ENCODE data around the gene SCNN1A. TPM values are rescaled to one million over a fixed set of nuclear protein-coding genes. Genes with fewer than 3 reads are reported as not detected.

SCNN1A gene
- total RNA-seq, 1 experiment from 2014 or later = 1.7 TPM

- DNase-seq (ENCODE audit: extremely low read depth, low read depth) = no peak
Observed at GRCh38 chr12:6303071-6303470, 72.3 kb downstream of the SCNN1A start.

- DNase-seq (ENCODE audit: extremely low read depth, low read depth) = no peak
Observed at GRCh38 chr12:6302621-6303020, 72.7 kb downstream of the SCNN1A start.

- DNase-seq (ENCODE audit: extremely low read depth, low read depth) = no peak
Observed at GRCh38 chr12:6301721-6302120, 73.6 kb downstream of the SCNN1A start.

- DNase-seq (ENCODE audit: extremely low read depth, low read depth) = no peak
Observed at GRCh38 chr12:6297170-6297569, 78.2 kb downstream of the SCNN1A start.

Small RNAs within 50 kb of the gene (small RNA-seq; reads per million reads assigned to genes)
- 0 reads per million in 2 experiments for gene RN7SL391P

Other genes starting within 250 kb of the SCNN1A start
- gene CD9, start 175.2 kb downstream of the SCNN1A start, total RNA-seq (2014; rRNA removed; shearing (Covaris generic)) = 38.8 and 43.6 TPM in 2 replicates
- gene PLEKHG6, start 64.9 kb downstream of the SCNN1A start, total RNA-seq (2014; rRNA removed; shearing (Covaris generic)) = not detected in 2 replicates
- gene TNFRSF1A, start 33.5 kb downstream of the SCNN1A start, total RNA-seq (2014; rRNA removed; shearing (Covaris generic)) = 180 and 190 TPM in 2 replicates
- gene LTBR, start 8.6 kb upstream of the SCNN1A start, total RNA-seq (2014; rRNA removed; shearing (Covaris generic)) = 80.4 and 82.9 TPM in 2 replicates
- gene CD27, start 69.4 kb upstream of the SCNN1A start, total RNA-seq (2014; rRNA removed; shearing (Covaris generic)) = not detected in 2 replicates
- gene TAPBPL, start 76.5 kb upstream of the SCNN1A start, total RNA-seq (2014; rRNA removed; shearing (Covaris generic)) = 3.2 and 3.9 TPM in 2 replicates
- gene VAMP1, start 95.1 kb upstream of the SCNN1A start, total RNA-seq (2014; rRNA removed; shearing (Covaris generic)) = 10.7 and 14.3 TPM in 2 replicates
- gene MRPL51, start 117.7 kb upstream of the SCNN1A start, total RNA-seq (2014; rRNA removed; shearing (Covaris generic)) = 150 and 183 TPM in 2 replicates
- 60.2 and 68.4 TPM in 2 replicates for gene NCAPD2, start 118.5 kb upstream of the SCNN1A start, total RNA-seq (2014; rRNA removed; shearing (Covaris generic))
- 9,568 and 10,591 TPM in 2 replicates for gene GAPDH, start 159.0 kb upstream of the SCNN1A start, total RNA-seq (2014; rRNA removed; shearing (Covaris generic))
- gene IFFO1, start 180.5 kb upstream of the SCNN1A start, total RNA-seq (2014; rRNA removed; shearing (Covaris generic)) = 0.15 TPM in 1 of 2 replicates, not detected in the other
- gene NOP2, start 192.7 kb upstream of the SCNN1A start, total RNA-seq (2014; rRNA removed; shearing (Covaris generic)) = 54.0 and 58.2 TPM in 2 replicates
- gene CHD4, start 231.8 kb upstream of the SCNN1A start, total RNA-seq (2014; rRNA removed; shearing (Covaris generic)) = 67.0 and 83.8 TPM in 2 replicates